Hepatocyte (in vitro differentiated cells): ENCODE measurements around the gene TP73.

Experiments
- CTCF ChIP-seq: fragments of 200-600 bp; sonication (generic); IDR thresholded peaks from 2 replicates; pipeline ENCODE4 v1.5.1; 2016; ENCODE audit warnings: antibody characterized with exemption, mild to moderate bottlenecking; ENCODE audit not compliant: poor library complexity
- EZH2 ChIP-seq: fragments of 200-600 bp; sonication (generic); IDR thresholded peaks from 2 replicates; pipeline ENCODE4 v1.6.1; 2016; ENCODE audit warnings: antibody characterized with exemption, mild to moderate bottlenecking, borderline replicate concordance
- EZH2phosphoT487 ChIP-seq: fragments of 200-600 bp; sonication (generic); IDR thresholded peaks from one replicate; pipeline ENCODE4 v1.6.1; 2018; ENCODE audit warnings: antibody characterized with exemption, mild to moderate bottlenecking, low read depth, moderate library complexity; ENCODE audit not compliant: unreplicated experiment, severe bottlenecking

- TF ChIP-seq CTCF (no peak), EZH2 (no peak), EZH2phosphoT487 (no peak)
These were observed 107.5 kb downstream of the TP73 start for GRCh38 chr1:3759796-3760195.
